ENCODE results near the gene SNX32. TPM values are rescaled to one million over a fixed set of nuclear protein-coding genes. Genes with fewer than 3 reads are reported as not detected.

SNX32 gene
- polyA plus RNA-seq, 2 of the 4 experiments (the other 2 are of a cell fraction), result 0.08 TPM; not detected in 1

DNA sequence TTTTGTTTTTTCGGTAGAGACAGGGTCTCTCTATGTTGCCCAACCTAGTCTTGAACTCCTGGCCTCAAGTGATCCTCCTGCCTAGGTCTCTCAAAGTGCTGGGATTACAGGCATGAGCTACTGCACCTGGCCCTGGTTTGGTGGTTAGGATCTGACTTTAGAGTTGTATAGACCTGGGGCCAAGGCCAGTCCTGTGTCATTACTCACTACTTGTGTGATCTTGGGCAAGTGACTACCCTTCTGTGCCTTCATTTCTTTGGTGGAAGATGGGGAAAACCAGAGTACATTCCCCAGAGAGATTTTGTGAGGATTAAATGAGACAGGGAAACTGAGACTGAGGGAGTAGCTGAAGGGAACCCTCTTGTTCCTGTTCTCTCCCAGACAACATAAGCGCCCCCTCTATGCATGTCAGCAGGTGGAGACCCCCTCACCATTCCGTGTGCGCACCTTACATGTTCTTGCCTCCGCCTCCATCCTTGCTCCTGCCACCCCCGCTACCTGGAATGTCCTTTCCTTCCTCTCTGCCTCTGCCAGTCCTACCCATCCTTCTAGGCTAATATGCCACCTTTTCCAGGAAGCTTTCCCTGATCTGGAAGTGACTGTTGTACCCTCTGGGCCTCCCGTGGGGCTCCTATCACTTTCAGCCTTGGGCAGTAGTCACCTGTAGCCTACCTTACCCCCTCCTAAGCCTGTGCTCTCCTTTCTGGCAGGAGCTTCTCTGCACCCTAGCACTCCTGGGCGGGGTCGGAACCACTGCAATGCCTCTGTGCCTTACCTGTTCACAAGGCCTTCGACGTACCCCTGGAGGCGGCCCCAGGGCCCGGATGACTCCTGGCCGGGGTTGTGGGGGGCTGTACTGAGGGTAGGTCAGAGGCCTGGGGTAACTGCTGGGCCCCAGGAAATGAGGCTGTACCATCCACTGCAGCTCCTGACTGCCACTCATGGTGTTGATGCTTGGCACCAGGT is 62.6 kb downstream of the SNX32 start (continued):
- TF ChIP-seq RCOR1 (IDR thresholded peaks at IDR 0.05; ENCODE audit: low read depth, low read length) (no peak), HOXA7 (CRISPR knock-in tag; IDR thresholded peaks at IDR 0.05) (peak; percentile 70), JUN (IDR thresholded peaks at IDR 0.05) (no peak), RARB (CRISPR knock-in tag; IDR thresholded peaks at IDR 0.05) (peak; percentile 71; the same call in 1 of the 2 replicates), SMC3 (IDR thresholded peaks at IDR 0.05) (no peak), FOSL2 (IDR thresholded peaks at IDR 0.05) (no peak), FOSL2 (CRISPR knock-in tag; IDR thresholded peaks at IDR 0.05) (no peak), FOSB (CRISPR knock-in tag; IDR thresholded peaks at IDR 0.05) (peak; percentile 53)
- TF ChIP-seq, protein P1, sequence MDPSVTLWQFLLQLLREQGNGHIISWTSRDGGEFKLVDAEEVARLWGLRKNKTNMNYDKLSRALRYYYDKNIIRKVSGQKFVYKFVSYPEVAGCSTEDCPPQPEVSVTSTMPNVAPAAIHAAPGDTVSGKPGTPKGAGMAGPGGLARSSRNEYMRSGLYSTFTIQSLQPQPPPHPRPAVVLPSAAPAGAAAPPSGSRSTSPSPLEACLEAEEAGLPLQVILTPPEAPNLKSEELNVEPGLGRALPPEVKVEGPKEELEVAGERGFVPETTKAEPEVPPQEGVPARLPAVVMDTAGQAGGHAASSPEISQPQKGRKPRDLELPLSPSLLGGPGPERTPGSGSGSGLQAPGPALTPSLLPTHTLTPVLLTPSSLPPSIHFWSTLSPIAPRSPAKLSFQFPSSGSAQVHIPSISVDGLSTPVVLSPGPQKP (IDR thresholded peaks at IDR 0.05; ENCODE audit: low read depth, low read length), result no peak

DNA sequence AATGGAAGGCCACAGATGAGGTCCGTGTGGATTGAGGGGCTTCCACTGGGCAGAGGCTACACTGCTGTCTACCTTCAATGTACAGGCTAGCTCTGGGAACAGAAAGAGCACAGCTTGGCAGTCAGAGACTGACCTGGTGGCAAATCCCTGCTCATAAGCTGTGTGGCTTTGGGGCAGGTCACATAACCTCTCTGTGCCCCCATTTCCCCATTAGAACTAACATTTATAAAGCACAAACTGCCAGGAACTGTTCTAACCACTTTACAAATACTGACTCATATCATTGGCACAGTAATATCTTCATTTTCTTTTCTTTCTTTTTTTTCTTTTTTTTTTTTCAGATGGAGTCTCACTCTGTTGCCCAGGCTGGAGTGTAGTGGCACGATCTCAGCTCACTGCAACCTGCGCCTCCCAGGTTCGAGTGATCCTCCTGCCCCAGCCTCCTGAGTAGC is 63.3 kb downstream of the SNX32 start:
- WGBS (ENCODE audit: missing lambda C conversion rate), result 76% methylated on average over 4 of the region's 4 CpGs
- H3K4me3 ChIP-seq, result no peak overlapping the region
- no peaks in the 10 kb centered on the region for H3K9me3 ChIP-seq
- H3K4me2 ChIP-seq, result peak overlapping the region; percentile 90
- peak overlapping the region in 1 of 2 experiments; percentile 97; a peak in 3 of 6 replicates for H3K27ac ChIP-seq
- no peak; the same call in 1 of the 2 replicates for TF ChIP-seq POLR2AphosphoS2 (conservative IDR thresholded peaks at IDR 0.05; ENCODE audit: low read length)
- TF ChIP-seq CEBPB (IDR thresholded peaks at IDR 0.05), result no peak
- TF ChIP-seq HEYL (CRISPR knock-in tag; IDR thresholded peaks at IDR 0.05), result no peak
- TF ChIP-seq TFCP2L1 (CRISPR knock-in tag; IDR thresholded peaks at IDR 0.05), result 0 out of 2 replicates have a peak, but pooled peaks have one; percentile 46
- TF ChIP-seq FOXS1 (CRISPR knock-in tag; IDR thresholded peaks at IDR 0.05), result no peak
- TF ChIP-seq EP300 (IDR thresholded peaks at IDR 0.05), result no peak
- peak; percentile 88 for TF ChIP-seq RARB (CRISPR knock-in tag; IDR thresholded peaks at IDR 0.05)
- no peak for TF ChIP-seq GATA3 (IDR thresholded peaks at IDR 0.05; ENCODE audit: borderline replicate concordance)
- TF ChIP-seq SMC3 (IDR thresholded peaks at IDR 0.05), result no peak
- no peak for TF ChIP-seq NR3C1 (IDR thresholded peaks at IDR 0.05)
- TF ChIP-seq RCOR1 (IDR thresholded peaks at IDR 0.05; ENCODE audit: low read depth, low read length), result no peak
- TF ChIP-seq MYC (IDR thresholded peaks at IDR 0.05; ENCODE audit: borderline replicate concordance, low read length), result no peak
- TF ChIP-seq, protein P2, sequence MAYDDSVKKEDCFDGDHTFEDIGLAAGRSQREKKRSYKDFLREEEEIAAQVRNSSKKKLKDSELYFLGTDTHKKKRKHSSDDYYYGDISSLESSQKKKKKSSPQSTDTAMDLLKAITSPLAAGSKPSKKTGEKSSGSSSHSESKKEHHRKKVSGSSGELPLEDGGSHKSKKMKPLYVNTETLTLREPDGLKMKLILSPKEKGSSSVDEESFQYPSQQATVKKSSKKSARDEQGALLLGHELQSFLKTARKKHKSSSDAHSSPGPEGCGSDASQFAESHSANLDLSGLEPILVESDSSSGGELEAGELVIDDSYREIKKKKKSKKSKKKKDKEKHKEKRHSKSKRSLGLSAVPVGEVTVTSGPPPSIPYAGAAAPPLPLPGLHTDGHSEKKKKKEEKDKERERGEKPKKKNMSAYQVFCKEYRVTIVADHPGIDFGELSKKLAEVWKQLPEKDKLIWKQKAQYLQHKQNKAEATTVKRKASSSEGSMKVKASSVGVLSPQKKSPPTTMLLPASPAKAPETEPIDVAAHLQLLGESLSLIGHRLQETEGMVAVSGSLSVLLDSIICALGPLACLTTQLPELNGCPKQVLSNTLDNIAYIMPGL (CRISPR knock-in tag; IDR thresholded peaks at IDR 0.05; ENCODE audit: borderline replicate concordance), result no peak
- TF ChIP-seq TP53 (CRISPR knock-in tag; IDR thresholded peaks at IDR 0.05), result no peak
- TF ChIP-seq ZFP36 (IDR thresholded peaks at IDR 0.05; ENCODE audit: borderline replicate concordance, partially characterized antibody), result peak; percentile 74
- TF ChIP-seq, protein P3, sequence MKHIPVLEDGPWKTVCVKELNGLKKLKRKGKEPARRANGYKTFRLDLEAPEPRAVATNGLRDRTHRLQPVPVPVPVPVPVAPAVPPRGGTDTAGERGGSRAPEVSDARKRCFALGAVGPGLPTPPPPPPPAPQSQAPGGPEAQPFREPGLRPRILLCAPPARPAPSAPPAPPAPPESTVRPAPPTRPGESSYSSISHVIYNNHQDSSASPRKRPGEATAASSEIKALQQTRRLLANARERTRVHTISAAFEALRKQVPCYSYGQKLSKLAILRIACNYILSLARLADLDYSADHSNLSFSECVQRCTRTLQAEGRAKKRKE (CRISPR knock-in tag; IDR thresholded peaks at IDR 0.05; ENCODE audit: low read depth), result no peak
- TF ChIP-seq, protein P4, sequence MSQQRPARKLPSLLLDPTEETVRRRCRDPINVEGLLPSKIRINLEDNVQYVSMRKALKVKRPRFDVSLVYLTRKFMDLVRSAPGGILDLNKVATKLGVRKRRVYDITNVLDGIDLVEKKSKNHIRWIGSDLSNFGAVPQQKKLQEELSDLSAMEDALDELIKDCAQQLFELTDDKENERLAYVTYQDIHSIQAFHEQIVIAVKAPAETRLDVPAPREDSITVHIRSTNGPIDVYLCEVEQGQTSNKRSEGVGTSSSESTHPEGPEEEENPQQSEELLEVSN (IDR thresholded peaks at IDR 0.05; ENCODE audit: borderline replicate concordance, low read depth), result no peak
- no peak for TF ChIP-seq ZC3H11A (IDR thresholded peaks at IDR 0.05)
- no peak for ATAC-seq
- FAIRE-seq, result no peak
- H3K4me1 ChIP-seq, result peaks cover 61% of the 10 kb centered on the region
- DNase-seq (ENCODE audit: low read depth in 1 of 2, low spot score in 1 of 2), result no peak
- CTCF ChIA-PET, result interaction anchor here (1.1 to 31.6 kb wide), 6 partner anchors 3 to 117 kb away, joined by 4 to 618 read pairs (median 9); partner anchors contain the start of genes C11orf68, CCDC85B, DRAP1 and FIBP
- POLR2A ChIA-PET, result interaction anchor here (1.3 to 4.7 kb wide), 2 partner anchors 8 to 14 kb away, joined by 3 to 36 read pairs; partner anchors contain the start of gene FIBP
